Activated CD8-positive, alpha-beta memory T cell treated with anti-CD3 and anti-CD28 coated beads, Interleukin-2, amount 50 U/mL, for 4 hours (primary cell): Measurements from ENCODE around the gene MYH6.
"Not testable (repeated sequence)": the region's sequence is repeated elsewhere in the genome, so short reads cannot be mapped to it uniquely, and the experiment has no call there.

Experiments
- DNase-seq: peaks from one replicate; pipeline ENCODE4 v3.0.0-alpha.2; 2020

The MYH6 gene

DNA sequence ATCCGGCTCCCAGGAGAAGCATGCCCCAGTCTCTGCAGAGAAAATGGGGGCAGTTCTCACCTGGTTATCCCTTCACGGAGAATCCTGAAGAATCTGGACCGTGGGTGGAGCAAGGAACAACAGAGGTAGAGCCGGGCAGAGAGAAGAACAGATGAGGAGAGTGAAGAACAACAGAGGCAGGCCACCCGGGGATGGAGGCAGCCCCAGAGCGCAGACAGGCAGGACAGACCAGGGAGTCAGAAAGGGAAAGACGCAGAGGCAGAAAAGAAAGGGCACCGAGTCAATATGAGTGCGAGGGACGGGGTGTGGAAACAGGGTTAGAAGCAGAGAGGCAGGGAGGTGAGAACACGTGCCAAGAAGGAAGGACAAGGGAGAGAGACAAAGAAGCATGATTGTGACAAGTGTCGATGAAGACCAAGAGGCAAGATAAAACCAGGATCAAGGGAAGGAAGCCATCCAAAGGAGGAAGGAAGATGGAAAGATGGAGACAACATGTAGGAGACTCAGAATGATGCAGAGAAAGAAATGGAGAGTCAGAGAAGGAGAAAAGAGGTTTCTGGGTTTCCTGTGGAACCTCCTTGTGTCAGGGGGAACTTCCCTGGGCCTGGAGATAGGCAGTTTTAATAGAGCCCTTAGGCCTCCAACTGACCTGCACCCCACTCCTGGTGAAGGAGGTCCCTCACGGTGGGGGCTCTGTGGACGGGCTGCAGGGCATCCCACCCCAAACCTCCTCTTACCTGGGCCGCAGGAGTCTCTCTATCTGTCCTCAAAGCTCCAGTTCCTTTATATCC is at the start of gene MYH6:
TSS of gene MYH6 (minus strand) at position 758 of the 791 bp plus-strand sequence. CDS start 1,050 bp downstream, outside the sequence.
- DNase-seq, result no peak

DNA sequence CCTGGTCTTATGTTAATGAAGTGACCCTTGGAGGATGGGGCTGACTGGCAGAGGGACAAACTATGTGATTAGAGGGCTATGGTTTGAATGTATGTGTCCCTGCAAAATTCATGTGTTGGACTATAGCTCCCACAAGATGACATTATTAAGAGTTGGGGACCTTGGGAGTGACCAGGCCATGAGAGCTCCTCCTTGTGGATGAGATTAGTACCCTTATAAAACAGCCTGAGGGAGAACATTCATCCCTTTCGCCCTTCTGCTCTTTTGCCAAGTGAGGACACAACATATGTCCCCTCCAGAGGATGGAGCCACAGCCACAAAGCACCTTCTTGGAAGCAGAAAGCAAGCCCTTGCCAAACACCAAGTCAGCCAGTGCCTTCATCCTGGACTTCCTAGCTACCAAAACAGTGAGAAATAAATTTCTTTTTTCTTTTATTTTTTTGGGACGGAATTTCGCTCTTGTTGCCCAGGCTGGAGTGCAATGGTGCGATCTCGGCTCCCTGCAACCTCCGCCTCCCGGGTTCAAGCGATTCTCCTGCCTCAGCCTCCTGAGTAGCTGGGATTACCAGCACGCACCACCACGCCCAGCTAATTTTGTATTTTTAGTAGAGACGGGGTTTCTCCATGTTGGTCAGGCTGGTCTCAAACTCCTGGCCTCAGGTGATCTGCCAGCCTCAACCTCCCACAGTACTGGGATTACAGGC is 49.0 kb upstream of the MYH6 start:
- DNase-seq, result not testable (repeated sequence)

DNA sequence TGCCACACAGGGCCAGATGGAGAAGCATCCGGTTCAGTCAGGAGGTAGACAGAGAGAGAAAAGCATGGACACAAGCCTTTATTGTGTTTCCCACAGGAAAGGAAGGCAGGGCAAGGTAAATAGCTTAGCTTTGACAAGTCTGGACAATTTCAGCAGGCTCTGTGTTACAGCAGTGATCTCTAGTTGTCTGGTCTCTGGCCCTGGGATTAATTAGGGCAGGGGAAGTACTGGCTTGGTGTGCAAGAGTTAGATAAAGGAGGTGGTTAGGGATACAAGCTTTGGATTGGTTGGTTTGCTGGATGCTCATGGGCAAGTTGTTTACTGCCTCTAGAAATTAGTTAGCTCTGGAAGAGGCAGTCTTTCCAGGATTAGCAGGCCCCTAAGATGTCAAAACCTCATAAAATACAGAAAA is 46.4 kb upstream of the MYH6 start:
- no peak for DNase-seq

DNA sequence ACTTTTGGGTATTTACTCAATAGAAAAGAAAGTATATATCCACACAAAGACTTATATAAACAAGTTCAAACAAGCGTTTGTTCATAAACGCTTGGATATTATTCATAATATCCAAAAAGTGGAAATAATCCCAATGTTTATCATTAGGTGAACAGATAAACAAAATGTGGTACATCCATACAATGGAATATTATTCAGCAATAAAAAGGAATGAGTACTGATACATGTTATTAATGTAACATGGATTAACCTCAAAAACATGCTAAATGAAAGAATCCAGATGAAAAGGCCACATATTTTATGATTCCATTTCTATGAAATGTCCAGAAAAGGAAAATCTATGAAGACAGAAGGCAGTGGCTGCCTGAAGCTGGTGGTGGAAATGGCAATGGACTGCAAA is 44.2 kb upstream of the MYH6 start:
- DNase-seq, result no peak

DNA sequence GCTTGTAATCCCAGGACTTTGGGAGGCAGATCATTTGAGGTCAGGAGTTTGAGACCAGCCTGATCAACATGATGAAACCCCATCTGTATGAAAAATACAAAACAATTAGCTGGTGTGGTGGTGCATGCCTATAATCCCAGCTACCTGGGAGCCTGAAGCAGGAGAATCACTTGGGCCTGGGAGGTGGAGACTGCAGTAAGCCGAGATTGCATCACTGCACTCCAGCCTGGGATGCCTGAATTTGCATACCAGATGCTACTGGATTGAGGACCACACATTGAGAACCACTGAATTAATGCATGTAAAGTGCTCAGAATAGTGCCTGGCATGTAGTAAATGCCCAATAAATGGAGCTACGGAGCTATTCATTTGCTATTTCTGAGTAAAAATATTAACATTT is 42.3 kb upstream of the MYH6 start:
- DNase-seq, result no peak

DNA sequence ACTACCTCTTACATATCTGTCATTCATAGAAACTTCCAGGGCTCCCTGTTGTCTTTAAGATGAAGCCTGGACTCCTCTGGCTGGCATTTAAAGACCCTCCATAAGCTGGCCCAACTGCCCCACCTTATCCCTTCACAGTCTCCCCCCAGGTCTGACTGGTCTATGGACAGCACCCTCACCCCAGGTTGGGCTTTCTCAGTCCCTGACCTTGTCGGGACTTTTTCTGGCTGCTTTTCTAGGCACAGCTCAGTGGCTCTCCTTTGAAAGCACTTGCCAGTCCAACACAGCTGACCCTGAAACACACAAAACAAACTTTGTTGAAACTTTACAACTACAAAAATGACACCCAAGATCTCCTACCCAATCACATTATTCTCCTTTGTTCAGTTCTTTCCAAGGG is 41.2 kb upstream of the MYH6 start:
- no peak for DNase-seq

DNA sequence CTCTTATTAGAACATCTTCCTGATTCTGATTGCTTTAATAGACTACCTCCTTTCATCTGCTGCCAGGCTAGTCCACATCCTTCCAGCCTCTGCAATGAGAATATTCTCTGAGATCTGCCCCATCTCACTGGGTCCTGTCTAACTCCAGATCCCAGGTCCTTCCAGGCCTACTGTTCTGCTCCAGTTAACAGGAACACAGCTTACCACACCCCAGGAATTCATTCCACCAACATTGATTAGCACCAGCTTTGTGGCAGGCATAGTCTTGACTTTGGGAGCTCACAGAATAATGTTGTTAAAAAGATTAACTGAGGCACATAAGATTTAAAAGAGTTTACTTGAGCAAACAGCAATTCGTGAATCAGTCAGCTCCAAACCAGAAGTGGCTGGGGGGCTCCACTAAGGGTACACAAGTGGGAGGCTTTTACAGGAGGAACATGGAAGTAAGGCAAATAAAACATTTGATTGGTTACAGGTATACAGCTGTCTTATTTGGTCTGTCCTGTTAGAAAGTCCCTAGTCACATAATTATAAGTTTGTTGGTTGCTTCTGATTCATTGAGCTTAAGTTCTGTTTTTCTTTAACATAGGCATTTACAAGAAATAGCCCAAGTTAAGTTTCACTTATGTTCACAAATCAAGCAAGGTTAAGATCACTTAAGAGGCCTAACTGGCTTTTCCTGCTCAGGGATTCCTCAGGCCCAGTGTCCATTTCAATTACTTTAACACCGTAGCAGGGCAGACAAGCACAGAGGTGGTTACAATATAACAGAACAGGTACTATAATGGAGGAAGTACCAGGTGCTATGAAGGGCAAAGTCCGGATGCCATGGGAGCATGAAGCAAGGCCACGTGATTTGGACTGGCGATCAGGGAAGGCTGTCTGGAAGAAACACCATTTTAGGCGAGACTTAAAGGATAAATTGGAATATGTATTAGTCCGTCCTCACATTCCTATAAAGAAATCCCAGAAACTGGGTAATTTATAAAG is 39.6 kb upstream of the MYH6 start:
- no peak for DNase-seq

DNA sequence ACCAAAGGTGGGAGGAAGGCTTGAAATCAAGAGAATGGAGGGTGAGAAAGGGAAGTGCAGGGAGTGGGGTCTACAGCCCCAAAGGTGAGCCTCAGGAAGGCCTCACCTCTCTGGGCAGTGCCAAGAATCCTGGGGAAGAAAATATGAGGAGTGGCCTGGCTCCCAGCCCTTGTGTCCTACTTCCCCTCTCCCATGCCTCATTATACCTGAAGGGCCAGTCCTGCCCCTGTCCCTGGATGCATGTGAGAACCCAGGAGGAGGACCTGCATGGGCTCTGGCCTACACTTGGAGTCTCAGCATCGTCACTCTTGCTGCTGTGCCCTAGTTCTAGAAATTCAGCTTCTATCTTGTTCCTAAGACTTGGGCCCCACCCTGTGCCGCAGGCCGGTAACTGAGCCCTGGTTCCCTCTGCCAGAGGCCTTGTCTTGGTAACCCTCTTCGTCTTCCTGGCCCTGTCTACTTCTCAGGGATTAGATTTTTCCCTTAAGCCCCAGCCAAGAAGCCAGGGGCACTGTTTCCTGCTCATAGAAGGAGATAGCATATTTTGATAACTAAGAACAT is 38.3 kb upstream of the MYH6 start:
- DNase-seq, result no peak

DNA sequence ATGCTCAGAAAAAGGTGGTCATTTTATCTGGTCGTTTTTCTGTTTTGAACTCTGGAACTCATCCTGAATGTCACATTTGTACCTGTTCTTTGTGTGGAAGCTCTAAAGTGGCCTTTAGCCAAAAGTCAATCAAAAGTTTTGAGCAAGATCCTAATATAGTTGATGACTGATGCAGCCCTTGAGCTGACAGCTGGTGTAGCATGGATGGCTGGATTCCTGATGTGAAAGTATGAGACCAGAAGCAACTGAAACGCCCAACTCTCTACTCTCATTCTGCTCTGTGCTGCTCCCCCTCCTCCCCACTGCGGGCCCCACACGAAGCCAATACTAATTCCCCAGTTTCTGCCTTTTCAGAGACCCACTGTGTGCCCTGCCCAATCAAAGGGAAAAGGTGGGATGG is 37.7 kb upstream of the MYH6 start:
- DNase-seq, result no peak

DNA sequence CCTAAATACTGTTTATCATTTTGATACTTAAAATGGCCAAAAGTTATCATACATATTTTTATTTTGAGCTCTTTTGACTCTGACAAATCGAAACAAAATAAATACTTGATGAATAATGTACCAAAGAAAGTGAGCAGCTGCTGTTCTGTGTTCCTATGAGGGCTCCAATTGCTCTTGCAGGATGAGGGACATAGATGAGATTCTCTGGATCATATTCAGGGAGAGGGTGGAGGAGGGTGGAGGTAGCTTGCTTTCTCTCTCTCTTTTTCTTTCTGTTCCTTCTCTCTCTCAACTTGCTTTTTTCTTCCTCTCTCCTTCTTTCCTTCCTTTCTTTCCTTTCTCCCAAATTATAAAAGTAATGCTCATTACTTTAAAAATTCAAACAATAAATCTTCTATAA is 36.2 kb upstream of the MYH6 start:
- DNase-seq, result no peak

DNA sequence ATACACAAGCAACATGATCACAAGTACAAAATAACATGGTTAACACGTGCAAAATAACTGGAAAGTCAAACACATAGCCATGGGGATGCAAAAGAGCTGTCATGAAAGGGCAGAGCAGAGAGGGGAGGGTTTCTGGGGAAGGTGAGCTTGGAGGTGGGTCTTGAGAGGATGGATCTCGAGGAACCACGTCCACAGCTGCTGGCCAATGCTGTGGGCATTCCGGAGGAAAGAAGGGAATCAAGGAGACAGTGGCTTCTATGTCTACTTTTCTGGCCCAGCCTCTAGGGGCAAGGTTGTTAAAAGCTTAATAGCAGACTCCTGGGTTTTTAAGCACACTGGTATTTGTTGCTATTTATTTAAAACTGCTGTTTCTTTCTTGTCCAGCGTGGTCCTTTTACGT is 35.8 kb upstream of the MYH6 start:
- DNase-seq, result no peak

DNA sequence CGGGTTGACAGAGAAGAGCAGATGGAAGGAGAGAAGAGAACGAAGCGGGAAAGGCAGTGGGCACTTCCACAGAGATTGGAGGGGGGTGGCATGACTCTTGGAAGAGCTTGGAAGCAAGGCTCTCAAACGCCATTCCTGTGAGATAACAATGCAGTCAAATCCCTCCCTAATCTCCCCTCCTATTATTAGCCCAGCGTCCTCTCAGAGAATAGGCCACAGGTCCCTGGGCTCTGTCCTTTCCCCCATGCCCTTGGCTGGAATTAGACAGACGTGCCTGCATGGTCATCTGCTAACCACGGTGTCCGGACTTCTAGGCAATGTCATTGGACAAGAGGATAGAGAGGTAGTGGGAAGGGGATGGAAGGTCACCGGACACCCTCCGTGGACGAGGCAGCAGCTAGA is 35.3 kb upstream of the MYH6 start:
- no peak for DNase-seq

DNA sequence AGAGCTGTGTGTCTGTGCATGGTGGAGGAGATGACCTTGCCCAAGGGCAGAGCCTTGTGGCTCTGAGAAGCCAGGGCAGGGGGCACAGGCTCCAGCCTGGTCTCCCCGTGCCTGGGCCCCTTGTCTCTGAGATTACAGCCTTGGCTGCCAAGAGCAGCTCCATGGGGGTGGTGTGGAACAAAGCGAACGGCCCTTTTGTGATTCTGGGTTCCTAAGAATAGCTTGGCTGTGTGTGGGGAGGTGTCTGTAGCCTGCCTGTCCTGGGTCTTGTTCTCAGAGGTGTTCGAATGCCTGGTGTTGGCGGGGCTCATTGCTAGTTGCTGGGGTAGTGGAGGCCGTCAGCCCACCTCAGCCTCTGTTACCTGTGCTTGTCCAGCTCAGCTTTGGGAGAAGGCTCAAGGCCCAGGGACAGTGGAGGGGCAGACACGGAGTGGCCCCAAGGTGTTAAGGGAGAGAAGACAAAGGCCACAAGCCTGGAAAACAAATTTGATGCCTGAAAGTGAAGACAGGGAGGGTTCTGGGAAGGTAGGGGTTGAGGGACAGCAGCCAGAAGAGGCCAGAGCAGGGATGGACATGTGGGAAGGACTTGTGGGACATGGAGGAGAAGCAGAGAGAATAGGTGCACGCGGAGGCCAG is 34.8 kb upstream of the MYH6 start:
- no peak for DNase-seq

DNA sequence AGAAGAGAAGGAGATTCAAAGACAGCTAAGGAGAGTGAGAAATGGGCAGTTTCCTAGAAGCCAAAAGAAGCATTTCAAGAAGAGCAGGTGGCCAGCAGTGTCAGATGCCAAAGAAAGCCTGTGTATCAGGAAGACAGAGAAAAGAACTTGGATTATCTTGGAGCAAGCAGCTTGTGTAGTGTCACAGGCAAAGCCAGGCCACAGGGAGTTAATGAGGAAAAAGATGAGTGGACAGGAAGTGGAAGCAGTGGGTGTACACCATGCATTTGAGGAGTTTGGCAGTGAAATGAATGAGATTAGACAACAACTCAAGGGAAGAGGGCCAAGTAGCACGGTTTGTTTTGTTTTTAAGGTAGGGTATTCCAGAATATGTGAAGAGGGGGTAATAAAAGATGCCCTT is 33.0 kb upstream of the MYH6 start:
- no peak for DNase-seq

DNA sequence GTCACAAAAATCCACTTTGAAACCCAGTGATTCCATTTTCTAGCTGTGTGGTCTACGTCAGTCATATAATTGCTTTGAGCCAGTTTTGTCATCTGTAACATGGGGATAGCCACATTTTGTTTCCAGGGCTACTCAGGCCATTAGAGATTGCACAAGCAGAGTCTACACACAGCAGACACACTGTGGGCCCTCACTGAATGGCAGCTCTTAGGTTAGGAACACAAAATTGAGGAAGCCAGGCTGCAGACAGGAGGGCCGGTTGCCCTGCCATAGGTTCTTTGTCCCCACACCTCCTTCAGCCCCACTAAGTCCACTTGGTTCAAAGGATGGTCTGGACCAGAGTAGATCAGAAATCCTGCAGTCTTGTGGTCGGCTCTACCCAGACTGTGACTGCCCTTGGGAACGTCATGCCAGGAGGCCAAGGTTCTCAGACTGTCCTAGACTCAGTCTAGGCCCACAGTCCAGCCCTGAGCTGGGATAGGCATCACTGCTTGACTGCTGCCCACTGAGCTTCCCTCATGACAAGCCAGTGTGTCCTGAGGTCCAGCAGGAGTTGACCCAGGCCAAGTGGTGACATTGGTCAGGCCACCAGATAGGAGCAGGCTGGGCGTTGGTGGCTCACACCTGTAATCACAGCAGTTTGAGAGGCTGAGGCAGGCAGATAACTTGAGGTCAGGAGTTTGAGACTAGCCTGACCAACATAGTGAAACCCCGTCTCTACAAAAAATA is 31.2 kb upstream of the MYH6 start:
- no peak for DNase-seq

DNA sequence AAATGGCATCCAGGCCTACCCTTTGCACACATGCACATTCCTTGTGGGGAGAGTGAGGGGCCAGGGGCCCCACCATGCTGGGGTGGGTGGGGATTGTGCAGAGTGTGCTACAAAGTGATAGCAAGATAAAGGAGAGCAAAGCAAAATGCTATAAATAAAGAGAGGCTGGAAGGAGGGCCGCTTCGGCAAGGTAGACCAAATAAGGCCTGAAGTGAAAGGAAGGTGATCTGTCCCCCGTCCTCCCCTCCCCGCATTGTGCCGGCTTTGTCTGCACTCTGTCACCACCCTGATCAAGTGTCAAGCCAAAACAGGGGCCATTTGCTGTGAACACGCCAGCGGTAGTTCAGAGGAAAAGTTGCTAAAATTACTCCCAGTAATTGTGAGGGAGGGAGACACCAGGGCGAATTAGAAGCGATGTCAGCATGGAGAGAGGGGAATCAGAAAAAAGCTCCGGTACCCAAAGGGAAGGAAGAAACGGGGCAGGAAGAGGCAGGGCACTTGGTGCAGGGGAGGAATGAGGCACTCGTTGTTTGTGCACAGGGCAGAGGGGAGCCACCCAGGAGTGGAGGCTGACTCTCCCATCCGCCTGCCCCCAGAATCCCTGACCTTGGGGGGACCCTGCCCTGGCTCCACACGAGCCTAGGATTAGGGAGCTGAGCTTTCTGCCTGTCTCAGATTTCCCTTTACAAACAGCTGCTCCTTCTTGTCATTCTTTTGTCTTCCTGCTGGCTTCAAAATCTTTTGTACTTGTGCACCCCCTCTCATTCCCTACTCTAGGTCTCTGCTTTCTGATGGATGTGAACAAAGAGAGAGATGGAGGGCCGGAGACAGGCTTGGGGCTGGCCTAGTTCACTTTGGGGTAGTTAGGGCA is 30.3 kb upstream of the MYH6 start:
- DNase-seq, result no peak

DNA sequence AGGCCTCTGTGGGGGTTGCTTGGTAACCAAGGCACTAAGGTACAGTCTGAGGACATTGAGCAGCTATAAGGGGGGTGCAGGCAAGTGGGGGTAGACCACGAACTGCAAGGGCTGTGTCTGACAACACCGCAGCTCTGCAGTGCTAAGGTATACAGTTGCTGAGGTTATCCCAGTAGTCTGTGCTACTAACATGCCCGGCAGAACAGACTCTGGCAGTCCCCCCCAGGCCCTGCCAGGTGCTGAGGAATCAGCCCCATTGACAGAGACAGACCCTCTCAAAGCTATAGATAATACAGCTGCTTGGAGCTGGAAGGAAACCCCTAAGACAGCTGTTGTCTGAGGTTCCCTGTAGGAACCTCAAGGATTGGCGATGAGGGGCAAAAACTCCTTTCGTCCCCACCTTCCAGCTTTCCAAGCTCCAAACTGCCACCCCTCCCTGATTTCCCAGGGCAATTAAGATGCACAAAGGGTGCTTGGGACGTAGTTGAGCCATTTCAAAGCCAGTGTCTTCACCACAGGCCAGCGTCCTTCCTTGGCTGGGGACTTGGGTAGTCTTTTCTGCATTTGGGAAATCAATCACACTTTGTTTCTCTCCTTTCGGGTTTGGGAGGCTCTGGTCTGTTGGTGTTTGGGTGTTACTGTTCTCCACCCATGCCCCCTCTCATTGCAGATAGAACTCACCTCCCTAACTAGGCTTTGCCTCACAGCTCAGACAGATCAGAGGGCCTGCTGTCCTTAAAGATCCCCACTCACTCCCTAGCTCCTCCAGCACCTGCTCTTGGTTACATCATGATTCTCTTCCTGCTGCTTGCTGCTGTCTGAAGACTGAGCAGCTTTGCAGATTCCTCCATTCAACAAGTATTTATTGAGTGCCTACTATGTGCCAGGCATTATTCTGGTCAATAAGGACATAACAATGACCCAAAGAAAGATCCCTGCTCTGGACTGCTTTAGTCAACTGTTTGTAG is 29.3 kb upstream of the MYH6 start:
- DNase-seq, result no peak

DNA sequence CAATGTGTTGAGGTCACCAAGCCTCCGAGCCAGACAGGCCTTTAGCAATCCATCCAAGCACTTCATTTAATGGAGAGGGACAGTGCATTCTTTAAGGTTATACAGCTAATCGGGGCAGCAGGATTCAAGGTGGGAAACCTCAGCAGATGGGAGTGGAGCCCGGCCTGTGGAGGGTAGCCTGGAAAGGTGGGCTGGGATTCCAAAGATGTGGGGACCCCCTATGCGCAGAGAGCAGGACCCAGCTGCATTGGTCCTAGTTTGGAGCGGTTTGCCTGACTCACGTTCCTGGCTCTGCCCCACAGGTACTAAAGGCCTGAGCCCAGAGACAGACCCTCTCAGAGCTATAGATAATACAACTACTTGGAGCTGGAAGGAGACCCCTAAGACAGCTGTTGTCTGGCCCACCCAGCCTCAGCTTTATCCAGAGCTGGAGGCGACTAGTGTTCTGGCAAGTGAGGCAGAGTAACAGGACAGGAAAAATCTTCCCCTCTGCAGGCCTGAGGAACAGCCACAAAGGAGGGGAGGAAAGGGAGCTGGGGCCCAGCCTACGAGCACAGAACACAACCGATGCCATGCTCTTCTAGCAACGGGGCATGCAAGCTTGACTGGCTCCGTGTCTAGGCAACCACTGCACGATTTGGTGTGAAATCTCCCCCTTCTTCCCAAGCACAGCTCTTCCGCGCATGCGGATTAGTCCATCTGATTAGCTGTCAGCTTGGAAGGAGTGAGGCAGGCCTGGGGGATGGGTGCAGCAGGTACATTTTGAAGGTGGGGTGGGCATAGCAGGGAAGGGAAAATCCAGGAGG is 28.5 kb upstream of the MYH6 start:
- DNase-seq, result no peak
